ENCODE results near the gene PIWIL4.

DNA sequence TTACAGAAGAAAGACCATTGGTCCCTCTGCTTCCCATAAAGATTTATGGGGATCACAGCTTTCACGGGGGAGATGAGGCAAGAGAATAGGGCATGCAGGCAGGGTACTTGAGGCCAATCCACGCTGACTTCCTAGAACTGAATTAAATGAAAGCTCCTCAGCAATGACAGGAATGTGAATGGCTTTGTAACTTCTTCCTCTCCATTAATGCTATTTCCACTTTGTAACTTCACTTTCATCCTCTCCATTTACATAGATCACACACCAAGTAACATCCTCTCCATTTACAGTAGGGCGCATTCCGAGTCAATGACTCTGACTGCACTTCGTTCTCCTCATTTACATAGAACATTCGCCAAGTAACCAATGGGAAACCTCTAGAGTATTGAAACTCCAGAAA, 89.8 kb downstream of the PIWIL4 start:
- TF ChIP-seq NFXL1 (CRISPR knock-in tag; IDR thresholded peaks at IDR 0.05) (no peak), RERE (CRISPR knock-in tag; IDR thresholded peaks at IDR 0.05; ENCODE audit: borderline replicate concordance) (no peak)
